Osteocyte (in vitro differentiated cells): ENCODE results near the gene B4GALT5. TPM values are rescaled to one million over a fixed set of nuclear protein-coding genes. Genes with fewer than 3 reads are reported as not detected.
A peak's percentile ranks its signal among the peaks of the same experiment; 100 is the strongest.

ENCODE experiments used
- DNase-seq: peaks from one replicate; pipeline ENCODE4 v3.0.0; 2021; ENCODE audit warnings: mixed read lengths; ENCODE audit not compliant: unreplicated experiment; ENCODE audit errors: extremely low spot score
- H3K27ac Mint-ChIP-seq: one replicate; pipeline ENCODE4 v1.8.0; 2021; ENCODE audit warnings: mild to moderate bottlenecking, mixed read lengths; ENCODE audit not compliant: unreplicated experiment
- H3K27me3 Mint-ChIP-seq: one replicate; pipeline ENCODE4 v1.8.0; 2021; ENCODE audit warnings: mixed read lengths; ENCODE audit not compliant: unreplicated experiment
- H3K36me3 Mint-ChIP-seq: one replicate; pipeline ENCODE4 v1.8.0; 2021; ENCODE audit warnings: mixed read lengths; ENCODE audit not compliant: unreplicated experiment
- H3K4me1 Mint-ChIP-seq: one replicate; pipeline ENCODE4 v1.8.0; 2021; ENCODE audit warnings: mixed read lengths; ENCODE audit not compliant: unreplicated experiment
- H3K4me3 Mint-ChIP-seq: one replicate; pipeline ENCODE4 v1.8.0; 2021; ENCODE audit warnings: mild to moderate bottlenecking, moderate library complexity, mixed read lengths; ENCODE audit not compliant: unreplicated experiment
- H3K9me3 Mint-ChIP-seq: one replicate; pipeline ENCODE4 v1.8.0; 2021; ENCODE audit warnings: mixed read lengths; ENCODE audit not compliant: unreplicated experiment
- total RNA-seq: library from RNA; stranded (reverse); gene quantifications from 2 replicates; pipeline ENCODE4 v1.2.1, GENCODE V29; 2021
- TF ChIP-seq, protein P1 (sequence below): fragments of 200-600 bp; sonication (generic); IDR thresholded peaks from 2 replicates; pipeline ENCODE4 v1.5.0; 2021; ENCODE audit warnings: antibody characterized with exemption, mild to moderate bottlenecking, moderate library complexity

B4GALT5 gene
- total RNA-seq, 1 donor from 2014 or later, result 45.4 TPM

DNA sequence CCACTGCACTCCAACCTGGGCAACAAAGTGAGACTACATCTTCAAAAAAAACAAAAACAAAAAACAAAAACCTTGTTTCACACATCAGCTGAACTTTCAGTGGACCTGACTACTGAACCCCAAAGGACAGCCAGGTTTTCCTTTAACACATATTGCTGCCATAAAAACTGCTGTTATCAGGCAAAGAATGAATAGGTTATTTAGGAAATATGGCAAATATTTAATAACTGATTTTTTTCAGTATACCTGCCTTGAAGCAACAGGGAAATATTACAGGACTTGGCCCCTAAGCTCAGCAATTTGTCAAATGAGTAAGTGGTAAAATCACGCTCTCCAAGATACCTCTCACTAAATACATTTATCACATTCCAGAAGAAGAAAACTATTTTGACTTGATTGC lies 34.0 kb downstream of the B4GALT5 start:
- no peaks in the 10 kb centered on the region for H3K27me3 Mint-ChIP-seq
- no peaks in the 10 kb centered on the region for H3K9me3 Mint-ChIP-seq
- peaks cover 69% of the 10 kb centered on the region for H3K4me1 Mint-ChIP-seq
- H3K4me3 Mint-ChIP-seq, result no peak overlapping the region
- peak overlapping the region; percentile 67 for H3K27ac Mint-ChIP-seq
- DNase-seq, result no peak
- H3K36me3 Mint-ChIP-seq, result no peaks in the 10 kb centered on the region
- TF ChIP-seq, protein P1, sequence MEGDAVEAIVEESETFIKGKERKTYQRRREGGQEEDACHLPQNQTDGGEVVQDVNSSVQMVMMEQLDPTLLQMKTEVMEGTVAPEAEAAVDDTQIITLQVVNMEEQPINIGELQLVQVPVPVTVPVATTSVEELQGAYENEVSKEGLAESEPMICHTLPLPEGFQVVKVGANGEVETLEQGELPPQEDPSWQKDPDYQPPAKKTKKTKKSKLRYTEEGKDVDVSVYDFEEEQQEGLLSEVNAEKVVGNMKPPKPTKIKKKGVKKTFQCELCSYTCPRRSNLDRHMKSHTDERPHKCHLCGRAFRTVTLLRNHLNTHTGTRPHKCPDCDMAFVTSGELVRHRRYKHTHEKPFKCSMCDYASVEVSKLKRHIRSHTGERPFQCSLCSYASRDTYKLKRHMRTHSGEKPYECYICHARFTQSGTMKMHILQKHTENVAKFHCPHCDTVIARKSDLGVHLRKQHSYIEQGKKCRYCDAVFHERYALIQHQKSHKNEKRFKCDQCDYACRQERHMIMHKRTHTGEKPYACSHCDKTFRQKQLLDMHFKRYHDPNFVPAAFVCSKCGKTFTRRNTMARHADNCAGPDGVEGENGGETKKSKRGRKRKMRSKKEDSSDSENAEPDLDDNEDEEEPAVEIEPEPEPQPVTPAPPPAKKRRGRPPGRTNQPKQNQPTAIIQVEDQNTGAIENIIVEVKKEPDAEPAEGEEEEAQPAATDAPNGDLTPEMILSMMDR, result no peak

GRCh38 chr20:49677777-49678758 lies 35.6 kb downstream of the B4GALT5 start:
- TF ChIP-seq, protein P1, result no peak
- Mint-ChIP-seq H3K27me3 (no peaks in the 10 kb centered on the region), H3K36me3 (no peaks in the 10 kb centered on the region), H3K4me3 (no peak overlapping the region), H3K9me3 (no peaks in the 10 kb centered on the region), H3K4me1 (peaks cover 66% of the 10 kb centered on the region), H3K27ac (peak overlapping the region; percentile 89)
- no peak for DNase-seq

GRCh38 chr20:49676581-49677291 lies 36.9 kb downstream of the B4GALT5 start:
- H3K4me1 Mint-ChIP-seq, result peaks cover 71% of the 10 kb centered on the region
- TF ChIP-seq, protein P1, result no peak
- H3K27me3 Mint-ChIP-seq, result no peaks in the 10 kb centered on the region
- peak overlapping the region; percentile 84 for H3K27ac Mint-ChIP-seq
- no peaks in the 10 kb centered on the region for H3K9me3 Mint-ChIP-seq
- no peak overlapping the region for H3K4me3 Mint-ChIP-seq
- no peak for DNase-seq
- no peaks in the 10 kb centered on the region for H3K36me3 Mint-ChIP-seq

DNA sequence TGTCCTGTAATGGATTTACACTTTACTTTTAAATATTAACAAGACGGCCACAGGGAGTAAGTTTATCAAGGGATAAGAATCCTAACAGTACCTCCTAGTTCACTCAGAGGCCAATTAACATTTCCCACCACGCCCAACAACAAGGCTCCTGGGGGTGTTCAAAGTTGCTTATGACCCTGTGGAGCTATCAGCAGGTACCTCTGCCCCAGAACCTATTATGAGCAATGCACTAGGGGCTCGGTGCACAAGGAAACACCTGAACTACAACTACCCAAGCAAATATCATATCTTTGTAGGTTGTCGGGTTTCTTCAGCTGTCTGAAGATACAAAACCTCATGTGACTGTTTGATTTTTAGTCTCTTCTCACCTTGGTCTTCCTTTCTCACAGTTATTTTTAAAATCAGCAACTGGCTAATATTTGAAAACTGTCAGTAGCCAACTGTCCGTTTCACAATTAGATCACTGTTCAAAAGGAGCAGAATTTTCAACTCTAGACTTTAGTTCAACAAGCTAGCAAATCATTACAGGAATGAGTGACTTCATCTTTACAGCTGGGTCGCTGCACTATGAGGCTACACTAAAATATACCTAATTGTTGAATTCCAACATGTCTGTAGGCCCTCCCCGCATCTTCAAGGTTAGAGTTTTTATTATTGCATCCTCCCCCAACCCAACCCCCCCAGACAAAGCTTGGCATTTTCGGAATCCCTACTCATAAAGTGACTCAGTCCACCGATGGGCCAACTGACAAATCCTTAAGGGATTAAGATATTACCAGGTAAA lies 38.1 kb downstream of the B4GALT5 start:
- H3K27ac Mint-ChIP-seq, result peak overlapping the region; percentile 84
- no peaks in the 10 kb centered on the region for H3K36me3 Mint-ChIP-seq
- peaks cover 74% of the 10 kb centered on the region for H3K4me1 Mint-ChIP-seq
- no peak overlapping the region for H3K4me3 Mint-ChIP-seq
- H3K27me3 Mint-ChIP-seq, result no peaks in the 10 kb centered on the region
- TF ChIP-seq, protein P1, result no peak
- no peaks in the 10 kb centered on the region for H3K9me3 Mint-ChIP-seq
- no peak for DNase-seq
